GM12878 (cell line): Measurements from ENCODE around the gene KLHL3. TPM values are rescaled to one million over a fixed set of nuclear protein-coding genes. Genes with fewer than 3 reads are reported as not detected.

ENCODE experiments used
- ATAC-seq: fragments of 200-7000 bp; cut with Tn5 transposase; 3 replicates; pipeline ENCODE4 v1.9.1; 2020; ENCODE audit warnings: mild to moderate bottlenecking, moderate library complexity
- BruUV-seq: library from RNA; stranded (reverse); fragments of 400-500 nt; replicated peaks from 2 replicates; lab custom pipeline; 2021; lab: Mats Ljungman, UMichigan
- CTCF ChIA-PET: fragments of 300-600 bp; sonication (Branson Sonifier 250); formaldehyde crosslinking; extraction: SDS; loops from one replicate; lab custom pipeline; 2021; ENCODE audit warnings: inconsistent platforms; lab: Yijun Ruan, JAX
- POLR2A ChIA-PET: fragments of 350-600 bp; formaldehyde crosslinking; extraction: SDS; loops from one replicate; lab custom pipeline; 2021; ENCODE audit warnings: inconsistent platforms; lab: Charles Lee
- RAD21 ChIA-PET: fragments of 300-600 bp; sonication (Branson Sonifier 250); formaldehyde crosslinking; loops from one replicate; lab custom pipeline; 2023; ENCODE audit warnings: antibody characterized with exemption; ENCODE audit not compliant: unreplicated experiment; lab: Charles Lee
- SMC1A ChIA-PET: fragments of 300-600 bp; sonication (Branson Sonifier 250); formaldehyde crosslinking; loops from one replicate; lab custom pipeline; 2023; ENCODE audit not compliant: unreplicated experiment, uncharacterized antibody; lab: Charles Lee
- DNase-seq: peaks from one replicate; pipeline ENCODE4 v3.0.0-alpha.2; 2011; ENCODE audit warnings: low read depth, low spot score
- FAIRE-seq: peaks from 3 replicates; lab custom pipeline; 2011; peaks lifted over from hg19 to GRCh38; lab: Jason Lieb, UNC
- H2AFZ ChIP-seq: 2 replicates; pipeline ENCODE4 v1.6.0; 2011; ENCODE audit warnings: low read depth, low read length, control low read depth; ENCODE audit not compliant: control insufficient read depth
- H3K27ac ChIP-seq: 2 replicates; pipeline ENCODE4 v1.5.1; 2011; ENCODE audit warnings: control low read depth; ENCODE audit not compliant: control insufficient read depth, insufficient read depth
- H3K27me3 ChIP-seq, 2 experiments: replicated peaks in 1 of 2; 2 replicates each; pipeline versions ENCODE4 v1.6.0 to v1.6.1; 2011; ENCODE audit warnings: low read length in 1 of 2; ENCODE audit not compliant: control insufficient read depth in 2 of 2, insufficient read depth in 2 of 2
- H3K36me3 ChIP-seq, 2 experiments: 2 replicates each; pipeline ENCODE4 v1.5.1; 2011; ENCODE audit warnings: low read length in 1 of 2; ENCODE audit not compliant: control insufficient read depth in 2 of 2, insufficient read depth in 2 of 2
- H3K4me1 ChIP-seq: 2 replicates; pipeline ENCODE4 v1.6.1; 2011; ENCODE audit warnings: mild to moderate bottlenecking, low read length, moderate library complexity, mixed read lengths; ENCODE audit not compliant: control insufficient read depth, insufficient read depth
- H3K4me2 ChIP-seq: 2 replicates; pipeline ENCODE4 v1.6.0; 2011; ENCODE audit warnings: control low read depth; ENCODE audit not compliant: control insufficient read depth, insufficient read depth
- H3K4me3 ChIP-seq: fragments of 200-600 bp; sonication (generic); 2 replicates; pipeline ENCODE4 v1.5.1; 2016
- H3K79me2 ChIP-seq: 2 replicates; pipeline ENCODE4 v1.6.0; 2011; ENCODE audit warnings: low read length; ENCODE audit not compliant: control insufficient read depth, insufficient read depth
- H3K9ac ChIP-seq: 2 replicates; pipeline ENCODE4 v1.8.0; 2011; ENCODE audit warnings: low read length, control low read depth, mixed read lengths; ENCODE audit not compliant: control insufficient read depth, insufficient read depth
- H3K9me3 ChIP-seq: replicated peaks from 3 replicates; pipeline ENCODE4 v1.5.1; 2011; ENCODE audit warnings: mild to moderate bottlenecking, low read length; ENCODE audit not compliant: control insufficient read depth, insufficient read depth
- H4K20me1 ChIP-seq: 2 replicates; pipeline ENCODE4 v1.6.0; 2011; ENCODE audit not compliant: control insufficient read depth, insufficient read depth
- ASH2L ChIP-seq: fragments of 300-600, 200-600 bp; sonication (generic); IDR thresholded peaks from 2 replicates; pipeline ENCODE4 v1.6.1; 2017; ENCODE audit warnings: low read depth, mild to moderate bottlenecking, borderline replicate concordance
- BCL11A ChIP-seq: IDR thresholded peaks from 2 replicates; pipeline ENCODE4 v1.6.1; 2011; ENCODE audit warnings: low read depth, low read length
- CUX1 ChIP-seq: IDR thresholded peaks from 2 replicates; pipeline ENCODE4 v1.6.1; 2012; ENCODE audit warnings: improper control_type of control experiment, low read depth, low read length; ENCODE audit not compliant: insufficient replicate concordance
- IRF3 ChIP-seq: fragments of 450-650 bp; IDR thresholded peaks from 2 replicates; pipeline ENCODE4 v1.6.1; 2014; ENCODE audit warnings: mild to moderate bottlenecking
- JUNB ChIP-seq: IDR thresholded peaks from 2 replicates; pipeline ENCODE4 v1.6.1; 2016; ENCODE audit warnings: antibody characterized with exemption, mild to moderate bottlenecking
- NR2C1 ChIP-seq: fragments of 450-650 bp; IDR thresholded peaks from 2 replicates; pipeline ENCODE4 v1.6.1; 2017; ENCODE audit warnings: antibody characterized with exemption, mild to moderate bottlenecking, moderate library complexity
- SIX5 ChIP-seq: IDR thresholded peaks from 2 replicates; pipeline ENCODE4 v1.6.1; 2011; ENCODE audit warnings: mild to moderate bottlenecking, low read depth, low read length, moderate library complexity; ENCODE audit not compliant: severe bottlenecking
- SMC3 ChIP-seq: IDR thresholded peaks from 2 replicates; pipeline ENCODE4 v1.6.1; 2011; ENCODE audit warnings: low read length, improper control_type of control experiment, borderline replicate concordance
- TAF1 ChIP-seq: IDR thresholded peaks from 2 replicates; pipeline ENCODE4 v1.6.1; 2011; ENCODE audit warnings: mild to moderate bottlenecking, low read depth, low read length, borderline replicate concordance
- ZBED1 ChIP-seq: IDR thresholded peaks from 2 replicates; pipeline ENCODE4 v1.6.1; 2016; ENCODE audit warnings: borderline replicate concordance
- ZNF687 ChIP-seq: fragments of 450-650 bp; IDR thresholded peaks from 2 replicates; pipeline ENCODE4 v1.6.1; 2017; ENCODE audit warnings: mild to moderate bottlenecking, moderate library complexity
- WGBS: methylation state at CpG from one replicate; pipeline ENCODE4 v1.1.6; 2016; ENCODE audit warnings: low lambda C conversion rate; ENCODE audit not compliant: insufficient replicate concordance, insufficient coverage; ENCODE audit errors: missing lambda C conversion rate; 5-methylcytosine and 5-hydroxymethylcytosine counted together
- in situ Hi-C: fragments of 300-500 bp; cut with MboI; formaldehyde crosslinking; loops from 9 replicates; pipeline ENCODE4 v1.14.3; 2018; ENCODE audit warnings: mixed read lengths
- intact Hi-C: fragments of 100-400 bp; cut with micrococcal nuclease; formaldehyde crosslinking; loops from one replicate; pipeline ENCODE4 v1.14.2; 2022; ENCODE audit not compliant: unreplicated experiment
- polyA plus RNA-seq, 11 experiments: library from polyadenylated mRNA; depleted of rRNA in 4 of 11; unstranded in 6 of 11; stranded (reverse) in 5 of 11; fragments of >200 nt; fragmentation: Nextera tagmentation in 4 of 11; fragmentation: Illumina TruSeq in 1 of 11; extraction: Ambion mirVana in 4 of 11; extraction: Trizol in 1 of 11; gene quantifications; 1 replicate in 1 of 11; 2 replicates in 10 of 11; pipeline versions ENCODE4 v1.2.1 to v1.2.3, GENCODE V29; 2011 to 2016; ENCODE audit warnings: inconsistent platforms in 2 of 11, missing spikeins in 2 of 11, low read depth in 1 of 11
- total RNA-seq, 4 experiments: library from RNA; depleted of rRNA in 3 of 4; stranded (reverse); fragments of >200 nt in 3 of 4; fragmentation: Illumina TruSeq in 1 of 4; extraction: Trizol in 1 of 4; gene quantifications; 2 replicates each; pipeline versions ENCODE4 v1.2.1 to v1.2.3, GENCODE V29; 2013 to 2021

KLHL3 gene
- total and polyA plus RNA-seq, 10 of the 15 experiments (the other 5 are each of a cell fraction or from before 2014, with no cell fraction given): 1.7 to 11.7 (median 5.6) TPM

- Histone ChIP-seq H3K27me3 (no peaks in the 10 kb centered on the region), H4K20me1 (no peaks in the 10 kb centered on the region), H3K9ac (no peak overlapping the region), H3K36me3 (no peaks in the 10 kb centered on the region; a peak in 1 of 4 replicates), H3K79me2 (no peaks in the 10 kb centered on the region), H3K4me3 (no peak overlapping the region), H2AFZ (no peak overlapping the region), H3K27ac (no peak overlapping the region), H3K4me2 (no peak overlapping the region), H3K9me3 (no peaks in the 10 kb centered on the region), H3K4me1 (no peaks in the 10 kb centered on the region)
- no peak for TF ChIP-seq ZNF687
- no peak for TF ChIP-seq SMC3
- TF ChIP-seq CUX1: no peak
- no peak for TF ChIP-seq SIX5
- TF ChIP-seq IRF3: no peak
- TF ChIP-seq ZBED1: no peak
- no peak for TF ChIP-seq TAF1
- TF ChIP-seq ASH2L: no peak
- TF ChIP-seq JUNB: no peak
- no peak for TF ChIP-seq NR2C1
- TF ChIP-seq BCL11A: no peak
- ATAC-seq: no peak
- intact Hi-C loops (no loop called here), in situ Hi-C loops (loop anchor here (10.0 kb wide), 1 partner anchor 429 kb away; no protein-coding TSS in a partner anchor)
- FAIRE-seq: no peak
- 100% methylated on average over 1 of the region's 1 CpG for WGBS
- CTCF ChIA-PET: interaction anchor here (0.7 to 10.5 kb wide), 4 partner anchors 24 to 184 kb away, joined by 3 to 195 read pairs (median 10); no protein-coding TSS in a partner anchor
- no peak for DNase-seq
- no TSS peak for BruUV-seq
- RAD21 ChIA-PET: interaction anchor here (1.3 kb wide), 2 partner anchors 25 to 107 kb away, joined by 3 to 5 read pairs; no protein-coding TSS in a partner anchor
- POLR2A ChIA-PET: no interaction called here
- SMC1A ChIA-PET: interaction anchor here (1.2 to 10.8 kb wide), 3 partner anchors 25 to 107 kb away, joined by 3 to 106 read pairs (median 4); partner anchors contain the start of gene KLHL3
These were observed 100.4 kb downstream of the KLHL3 start for GRCh38 chr5:137635521-137635921.
